OCI-LY7 (cell line): ENCODE data around the gene TARDBP. TPM values are rescaled to one million over a fixed set of nuclear protein-coding genes. Genes with fewer than 3 reads are reported as not detected.

Experiments
- BruUV-seq: library from RNA; stranded (reverse); fragments of 400-500 nt; replicated peaks from 2 replicates; lab custom pipeline; 2021; lab: Mats Ljungman, UMichigan
- CTCF ChIA-PET: fragments of 300-600 bp; sonication (Branson Sonifier 250); formaldehyde crosslinking; loops from one replicate; lab custom pipeline; 2022; ENCODE audit warnings: antibody characterized with exemption; ENCODE audit not compliant: unreplicated experiment; lab: Charles Lee
- POLR2A ChIA-PET: fragments of 300-600 bp; sonication (Branson Sonifier 250); formaldehyde crosslinking; loops from one replicate; lab custom pipeline; 2022; ENCODE audit warnings: antibody characterized with exemption; lab: Charles Lee
- DNase-seq: peaks from one replicate; pipeline ENCODE4 v3.0.0-alpha.2; 2015; ENCODE audit warnings: low spot score
- H2AFZ ChIP-seq: fragments of 200-600 bp; sonication (generic), shearing (Covaris generic); 2 replicates; pipeline ENCODE4 v1.6.1; 2014; ENCODE audit warnings: mild to moderate bottlenecking, antibody characterized with exemption, low read length, moderate library complexity
- H3K27ac ChIP-seq: fragments of 200-600 bp; sonication (generic); 2 replicates; pipeline ENCODE4 v1.5.1; 2014; ENCODE audit warnings: mixed run types, low read depth, mild to moderate bottlenecking, moderate library complexity, low read length, inconsistent platforms; ENCODE audit not compliant: poor library complexity, severe bottlenecking
- H3K36me3 ChIP-seq: fragments of 200-600 bp; sonication (generic); 2 replicates; pipeline ENCODE4 v1.6.1; 2014; ENCODE audit warnings: mild to moderate bottlenecking, antibody characterized with exemption, low read length, moderate library complexity, mixed read lengths; ENCODE audit not compliant: insufficient read depth
- H3K4me1 ChIP-seq: fragments of 200-600 bp; sonication (generic); 2 replicates; pipeline ENCODE4 v1.5.1; 2014; ENCODE audit warnings: mild to moderate bottlenecking, low read length; ENCODE audit not compliant: insufficient read depth, poor library complexity, severe bottlenecking
- H3K4me2 ChIP-seq: fragments of 200-600 bp; sonication (generic); 2 replicates; pipeline ENCODE4 v1.6.1; 2014; ENCODE audit warnings: mild to moderate bottlenecking, low read length
- H3K4me3 ChIP-seq: fragments of 200-600 bp; sonication (generic); 2 replicates; pipeline ENCODE4 v1.5.1; 2014; ENCODE audit warnings: mild to moderate bottlenecking, low read depth, low read length; ENCODE audit not compliant: poor library complexity, severe bottlenecking
- H3K79me2 ChIP-seq: fragments of 200-600 bp; sonication (generic); 2 replicates; pipeline ENCODE4 v1.6.1; 2016; ENCODE audit warnings: low read depth, mild to moderate bottlenecking, low read length, moderate library complexity, mixed read lengths; ENCODE audit not compliant: insufficient read depth
- H3K9me2 ChIP-seq: fragments of 200-600 bp; sonication (generic); 2 replicates; pipeline ENCODE4 v1.6.1; 2016; ENCODE audit warnings: mild to moderate bottlenecking, low read length, mixed read lengths; ENCODE audit not compliant: insufficient read depth
- H3K9me3 ChIP-seq: fragments of 200-600 bp; sonication (generic); 2 replicates; pipeline ENCODE4 v1.6.1; 2014; ENCODE audit warnings: mild to moderate bottlenecking, mixed run types, low read length, mixed read lengths
- H4K20me1 ChIP-seq: fragments of 200-600 bp; sonication (generic); 2 replicates; pipeline ENCODE4 v1.6.1; 2014; ENCODE audit warnings: mild to moderate bottlenecking, antibody characterized with exemption, low read length, moderate library complexity, mixed read lengths; ENCODE audit not compliant: insufficient read depth
- EZH2phosphoT487 ChIP-seq: fragments of 200-600 bp; sonication (generic); IDR thresholded peaks from 2 replicates; pipeline ENCODE4 v1.6.1; 2018; ENCODE audit warnings: low read depth, borderline replicate concordance, mild to moderate bottlenecking, mixed run types, antibody characterized with exemption, low read length, moderate library complexity, mixed read lengths
- intact Hi-C: fragments of 100-400 bp; cut with micrococcal nuclease; formaldehyde crosslinking; loops from one replicate; pipeline ENCODE4 v1.10.0; 2022; ENCODE audit not compliant: unreplicated experiment
- total RNA-seq, 2 experiments: library from RNA; depleted of rRNA in 1 of 2; stranded (reverse); fragments of >200 nt in 1 of 2; shearing (Covaris generic) in 1 of 2; gene quantifications; 2 replicates each; pipeline ENCODE4 v1.2.3, GENCODE V29; 2014 to 2022
- TF ChIP-seq, protein P1 (sequence below): fragments of 200-600 bp; sonication (generic); conservative IDR thresholded peaks from 2 replicates; pipeline ENCODE4 v1.5.1; 2014; ENCODE audit warnings: mild to moderate bottlenecking, antibody characterized with exemption, low read length, moderate library complexity, mixed read lengths

Gene TARDBP
- total RNA-seq, 2 experiments from 2014 or later = 145 to 277 TPM

DNA sequence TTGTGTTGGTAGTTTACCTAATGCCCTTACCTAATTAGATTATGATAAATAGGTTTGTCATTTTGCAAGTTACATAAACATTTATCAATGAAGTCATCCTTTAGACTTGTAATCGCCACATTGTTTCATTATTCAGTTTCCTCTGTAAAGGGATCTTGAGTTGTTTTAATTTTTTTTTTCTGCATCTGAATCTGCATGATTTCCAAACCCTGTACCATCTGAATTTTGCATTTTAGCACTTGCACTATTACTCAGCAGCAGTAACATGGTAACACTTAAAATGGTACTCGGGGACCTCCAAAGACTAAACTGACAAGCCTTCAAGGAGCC is 12.4 kb downstream of the TARDBP start:
- H3K4me3 ChIP-seq = no peak overlapping the region
- intact Hi-C loops = no loop called here
- no peak overlapping the region for H3K27ac ChIP-seq
- H3K9me3 ChIP-seq = no peaks in the 10 kb centered on the region
- no TSS peak for BruUV-seq
- H4K20me1 ChIP-seq = peaks cover 9% of the 10 kb centered on the region; the same call in 1 of the 2 replicates
- H2AFZ ChIP-seq = no peak overlapping the region
- DNase-seq = no peak
- ChIA-PET POLR2A (interaction anchor here (0.6 to 1.1 kb wide), 2 partner anchors 13 to 550 kb away, joined by 3 read pairs; partner anchors contain the start of gene TARDBP), CTCF (no interaction called here)
- peaks cover 89% of the 10 kb centered on the region for H3K36me3 ChIP-seq
- TF ChIP-seq, protein P1, sequence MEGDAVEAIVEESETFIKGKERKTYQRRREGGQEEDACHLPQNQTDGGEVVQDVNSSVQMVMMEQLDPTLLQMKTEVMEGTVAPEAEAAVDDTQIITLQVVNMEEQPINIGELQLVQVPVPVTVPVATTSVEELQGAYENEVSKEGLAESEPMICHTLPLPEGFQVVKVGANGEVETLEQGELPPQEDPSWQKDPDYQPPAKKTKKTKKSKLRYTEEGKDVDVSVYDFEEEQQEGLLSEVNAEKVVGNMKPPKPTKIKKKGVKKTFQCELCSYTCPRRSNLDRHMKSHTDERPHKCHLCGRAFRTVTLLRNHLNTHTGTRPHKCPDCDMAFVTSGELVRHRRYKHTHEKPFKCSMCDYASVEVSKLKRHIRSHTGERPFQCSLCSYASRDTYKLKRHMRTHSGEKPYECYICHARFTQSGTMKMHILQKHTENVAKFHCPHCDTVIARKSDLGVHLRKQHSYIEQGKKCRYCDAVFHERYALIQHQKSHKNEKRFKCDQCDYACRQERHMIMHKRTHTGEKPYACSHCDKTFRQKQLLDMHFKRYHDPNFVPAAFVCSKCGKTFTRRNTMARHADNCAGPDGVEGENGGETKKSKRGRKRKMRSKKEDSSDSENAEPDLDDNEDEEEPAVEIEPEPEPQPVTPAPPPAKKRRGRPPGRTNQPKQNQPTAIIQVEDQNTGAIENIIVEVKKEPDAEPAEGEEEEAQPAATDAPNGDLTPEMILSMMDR = no peak
- no peak for TF ChIP-seq EZH2phosphoT487
- no peaks in the 10 kb centered on the region for H3K4me1 ChIP-seq
- no peaks in the 10 kb centered on the region for H3K9me2 ChIP-seq
- no peak overlapping the region for H3K4me2 ChIP-seq
- H3K79me2 ChIP-seq = no peaks in the 10 kb centered on the region; the same call in 1 of the 2 replicates

DNA sequence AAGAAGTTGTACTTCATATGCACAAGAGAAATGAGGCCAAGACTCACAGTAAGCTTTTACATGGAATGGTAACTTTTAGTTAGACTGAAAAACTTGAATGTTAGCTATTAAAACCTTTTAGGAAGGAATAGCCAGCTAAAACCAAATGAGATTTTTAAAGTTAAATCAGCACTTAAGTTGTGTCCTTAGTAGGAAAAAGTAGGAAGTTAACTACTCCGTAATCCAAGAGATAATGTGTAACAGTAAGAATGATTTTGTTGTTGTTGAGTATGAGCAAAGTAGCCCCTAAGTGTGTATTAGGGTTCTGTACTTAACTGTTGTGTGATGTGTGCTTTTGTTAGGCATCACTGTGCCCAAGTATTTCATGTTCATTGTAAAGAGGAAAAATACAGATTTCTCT is 13.2 kb downstream of the TARDBP start:
- Histone ChIP-seq H3K79me2 (no peaks in the 10 kb centered on the region; the same call in 1 of the 2 replicates), H3K36me3 (peaks cover 89% of the 10 kb centered on the region), H3K4me1 (no peaks in the 10 kb centered on the region), H3K9me2 (no peaks in the 10 kb centered on the region), H2AFZ (no peak overlapping the region), H3K9me3 (no peaks in the 10 kb centered on the region), H3K4me3 (no peak overlapping the region), H4K20me1 (peaks cover 9% of the 10 kb centered on the region; the same call in 1 of the 2 replicates), H3K4me2 (no peak overlapping the region), H3K27ac (no peak overlapping the region)
- intact Hi-C loops = no loop called here
- no peak for DNase-seq
- no TSS peak for BruUV-seq
- TF ChIP-seq, protein P1 = no peak
- TF ChIP-seq EZH2phosphoT487 = no peak
- CTCF ChIA-PET = no interaction called here
- POLR2A ChIA-PET = interaction anchor here (0.7 to 1.1 kb wide), 2 partner anchors 14 to 33 kb away, joined by 3 read pairs; partner anchors contain the start of gene TARDBP

DNA sequence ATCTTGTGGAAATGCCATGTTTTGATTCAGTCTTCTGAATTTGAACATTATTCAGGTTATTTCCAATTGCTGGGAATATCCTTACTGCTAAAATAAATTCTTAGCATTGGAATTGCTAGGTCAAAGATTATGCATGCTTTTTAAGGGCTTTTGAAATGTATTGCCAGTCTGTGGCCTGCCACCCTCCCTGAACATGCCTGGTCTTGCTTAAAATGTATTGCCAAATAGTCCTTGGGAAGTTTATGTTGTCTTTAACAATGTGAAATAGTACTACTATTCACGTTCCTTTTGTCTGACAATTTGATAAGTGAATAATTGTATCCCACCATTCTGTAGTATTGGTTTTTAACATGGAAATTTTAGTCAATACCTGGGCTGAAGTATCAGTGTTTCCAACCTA is 13.6 kb downstream of the TARDBP start:
- Histone ChIP-seq H3K4me1 (no peaks in the 10 kb centered on the region), H3K4me3 (no peak overlapping the region), H3K27ac (no peak overlapping the region), H3K9me2 (no peaks in the 10 kb centered on the region), H3K4me2 (no peak overlapping the region), H3K36me3 (peaks cover 87% of the 10 kb centered on the region), H3K79me2 (no peaks in the 10 kb centered on the region; the same call in 1 of the 2 replicates), H3K9me3 (no peaks in the 10 kb centered on the region), H4K20me1 (peaks cover 9% of the 10 kb centered on the region; the same call in 1 of the 2 replicates), H2AFZ (no peak overlapping the region)
- DNase-seq = no peak
- no peak for TF ChIP-seq EZH2phosphoT487
- TF ChIP-seq, protein P1 = no peak
- ChIA-PET POLR2A (interaction anchor here (1.1 kb wide), 1 partner anchor 14 kb away, joined by 3 read pairs; the partner anchor contains the start of gene TARDBP), CTCF (no interaction called here)
- BruUV-seq = no TSS peak
- intact Hi-C loops = no loop called here
